DOHH2 (cell line): ENCODE results near the gene TMEM156.

ENCODE experiments used
- H3F3A ChIP-seq: fragments of 200-600 bp; sonication (generic), shearing (Covaris generic); 2 replicates; pipeline ENCODE4 v1.6.0; 2016; ENCODE audit warnings: antibody characterized with exemption, mild to moderate bottlenecking; ENCODE audit not compliant: control insufficient read depth, insufficient read depth
- H3K27ac ChIP-seq: fragments of 200-600 bp; sonication (generic); 2 replicates; pipeline ENCODE4 v1.5.1; 2014; ENCODE audit warnings: low read depth, mild to moderate bottlenecking, low read length, moderate library complexity
- H3K27me3 ChIP-seq: fragments of 200-600 bp; sonication (generic); 2 replicates; pipeline ENCODE4 v1.6.1; 2014; ENCODE audit warnings: mild to moderate bottlenecking, low read length, mixed read lengths; ENCODE audit not compliant: control insufficient read depth
- H3K36me3 ChIP-seq: fragments of 200-600 bp; sonication (generic); 2 replicates; pipeline ENCODE4 v1.6.1; 2014; ENCODE audit warnings: mild to moderate bottlenecking, low read length, moderate library complexity, mixed read lengths; ENCODE audit not compliant: control insufficient read depth
- H3K4me1 ChIP-seq: fragments of 200-600 bp; sonication (generic); 2 replicates; pipeline ENCODE4 v1.6.1; 2014; ENCODE audit warnings: mild to moderate bottlenecking, low read length, mixed read lengths; ENCODE audit not compliant: control insufficient read depth
- H3K4me2 ChIP-seq: fragments of 200-600 bp; sonication (generic); 2 replicates; pipeline ENCODE4 v1.6.0; 2014; ENCODE audit warnings: mild to moderate bottlenecking, low read length, moderate library complexity
- H3K4me3 ChIP-seq: fragments of 200-600 bp; sonication (generic); 2 replicates; pipeline ENCODE4 v1.5.1; 2014; ENCODE audit warnings: mild to moderate bottlenecking, low read length, mixed read lengths
- H3K79me2 ChIP-seq: fragments of 200-600 bp; sonication (generic); 2 replicates; pipeline ENCODE4 v1.6.1; 2014; ENCODE audit warnings: mild to moderate bottlenecking, low read length, mixed read lengths; ENCODE audit not compliant: control insufficient read depth
- H3K9me2 ChIP-seq: fragments of 200-600 bp; sonication (generic); replicated peaks from 2 replicates; pipeline ENCODE4 v1.6.1; 2014; ENCODE audit warnings: mild to moderate bottlenecking, low read length, mixed read lengths; ENCODE audit not compliant: control insufficient read depth
- H3K9me3 ChIP-seq: fragments of 200-600 bp; sonication (generic); 2 replicates; pipeline ENCODE4 v1.6.1; 2014; ENCODE audit warnings: antibody characterized with exemption, low read length, mixed read lengths; ENCODE audit not compliant: control insufficient read depth, insufficient read depth
- H4K20me1 ChIP-seq: fragments of 200-600 bp; sonication (generic); 2 replicates; pipeline ENCODE4 v1.6.0; 2014; ENCODE audit warnings: low read depth, mild to moderate bottlenecking, antibody characterized with exemption, low read length, moderate library complexity; ENCODE audit not compliant: control insufficient read depth, insufficient read depth
- CTCF ChIP-seq: fragments of 200-600 bp; sonication (generic); IDR thresholded peaks from one replicate; pipeline ENCODE4 v1.5.1; 2014; ENCODE audit warnings: antibody characterized with exemption, mild to moderate bottlenecking, low read depth, low read length; ENCODE audit not compliant: poor library complexity, severe bottlenecking
- EZH2phosphoT487 ChIP-seq: fragments of 200-600 bp; sonication (generic); IDR thresholded peaks from 2 replicates; pipeline ENCODE4 v1.6.1; 2017; ENCODE audit warnings: borderline replicate concordance, mild to moderate bottlenecking, antibody characterized with exemption, low read length, moderate library complexity, mixed read lengths

TMEM156 gene

DNA sequence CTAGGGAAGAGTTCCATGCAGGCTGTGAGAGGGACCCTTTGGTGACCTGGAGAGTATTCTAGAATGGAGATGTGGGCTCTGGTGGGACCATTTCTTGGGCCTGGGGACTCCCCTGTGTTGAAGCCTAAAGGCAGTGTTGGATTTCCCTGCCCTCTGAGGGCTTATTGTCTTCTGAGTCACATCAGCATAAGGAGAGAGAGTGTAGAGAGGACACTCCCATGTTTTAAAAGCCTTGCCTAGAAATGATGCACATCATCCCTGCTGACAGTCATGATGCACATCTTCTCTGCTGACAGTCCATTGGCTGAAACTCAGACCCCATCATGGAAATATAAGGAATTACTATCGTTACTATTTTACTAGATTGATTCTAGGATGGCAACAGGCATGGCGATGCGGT is 112.7 kb downstream of the TMEM156 start:
- H3K27ac ChIP-seq, result no peak overlapping the region
- H4K20me1 ChIP-seq, result no peaks in the 10 kb centered on the region
- no peaks in the 10 kb centered on the region for H3K9me2 ChIP-seq
- H3K27me3 ChIP-seq, result no peaks in the 10 kb centered on the region; the same call in 1 of the 2 replicates
- H3K9me3 ChIP-seq, result no peaks in the 10 kb centered on the region
- H3K4me1 ChIP-seq, result peaks cover 7% of the 10 kb centered on the region
- no peaks in the 10 kb centered on the region for H3K79me2 ChIP-seq
- TF ChIP-seq EZH2phosphoT487 (no peak), CTCF (no peak)
- H3K4me2 ChIP-seq, result no peak overlapping the region
- H3F3A ChIP-seq, result no peaks in the 10 kb centered on the region
- H3K4me3 ChIP-seq, result no peak overlapping the region
- no peaks in the 10 kb centered on the region for H3K36me3 ChIP-seq

GRCh38 chr4:38917481-38918025 is 114.7 kb downstream of the TMEM156 start:
- Histone ChIP-seq H3K36me3 (no peaks in the 10 kb centered on the region), H3K9me3 (no peaks in the 10 kb centered on the region), H3K27me3 (no peaks in the 10 kb centered on the region), H3K4me2 (no peak overlapping the region), H3K4me1 (peaks cover 7% of the 10 kb centered on the region), H4K20me1 (no peaks in the 10 kb centered on the region), H3K4me3 (no peak overlapping the region), H3K9me2 (no peaks in the 10 kb centered on the region), H3F3A (no peaks in the 10 kb centered on the region), H3K79me2 (no peaks in the 10 kb centered on the region), H3K27ac (no peak overlapping the region)
- no peak for TF ChIP-seq CTCF
- TF ChIP-seq EZH2phosphoT487, result no peak
